ENCODE data around the gene PLEKHJ1. TPM values are rescaled to one million over a fixed set of nuclear protein-coding genes. Genes with fewer than 3 reads are reported as not detected.

PLEKHJ1 gene
- total RNA-seq, 1 donor from 2014 or later, result 78.3 TPM

DNA sequence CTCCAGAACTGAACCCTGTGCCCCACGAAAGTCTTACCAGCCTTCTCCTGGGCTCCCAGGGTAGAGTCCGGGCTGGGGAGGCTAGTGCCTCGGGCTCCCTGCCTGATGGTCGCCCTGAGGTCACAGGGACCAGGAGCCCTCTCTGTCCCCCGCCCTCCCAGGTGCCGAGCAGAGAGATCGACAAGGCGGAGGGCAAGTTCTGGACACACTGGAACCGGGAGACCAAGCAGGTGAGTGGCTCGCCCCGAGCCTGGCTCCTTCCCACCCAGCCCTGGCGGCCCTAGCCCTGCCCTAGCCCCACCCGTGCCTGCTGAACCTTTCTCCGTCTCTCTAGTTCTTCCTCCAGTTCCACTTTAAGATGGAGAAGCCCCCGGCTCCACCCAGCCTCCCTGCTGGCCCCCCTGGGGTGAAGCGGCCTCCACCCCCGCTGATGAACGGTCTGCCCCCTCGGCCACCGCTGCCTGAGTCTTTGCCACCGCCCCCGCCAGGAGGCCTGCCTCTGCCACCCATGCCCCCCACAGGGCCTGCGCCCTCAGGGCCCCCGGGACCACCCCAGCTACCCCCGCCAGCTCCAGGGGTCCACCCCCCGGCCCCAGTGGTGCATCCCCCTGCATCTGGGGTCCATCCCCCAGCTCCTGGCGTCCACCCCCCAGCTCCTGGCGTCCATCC, 11.4 kb upstream of the PLEKHJ1 start:
- Mint-ChIP-seq H3K27me3 (ENCODE audit: low read depth, unreplicated experiment) (no peaks in the 10 kb centered on the region), H3K4me3 (ENCODE audit: unreplicated experiment) (no peak overlapping the region), H3K27ac (ENCODE audit: unreplicated experiment) (no peak overlapping the region), H3K36me3 (ENCODE audit: low read depth, unreplicated experiment) (peaks cover 2% of the 10 kb centered on the region), H3K4me1 (ENCODE audit: low read depth, unreplicated experiment) (peaks cover 2% of the 10 kb centered on the region), H3K9me3 (ENCODE audit: unreplicated experiment) (no peaks in the 10 kb centered on the region)
- Histone ChIP-seq H3K4me1 (ENCODE audit: insufficient read depth, low read length) (peaks cover 5% of the 10 kb centered on the region), H3K9me3 (ENCODE audit: insufficient read depth, low read depth, low read length) (no peaks in the 10 kb centered on the region), H3K4me3 (ENCODE audit: insufficient read depth, low read depth, low read length) (no peak overlapping the region), H2AFZ (ENCODE audit: low read depth, low read length) (no peak overlapping the region), H3K9ac (ENCODE audit: low read length) (no peak overlapping the region), H3K36me3 (ENCODE audit: insufficient read depth, low read length) (peaks cover 14% of the 10 kb centered on the region), H3K79me2 (ENCODE audit: insufficient read depth, low read length) (peaks cover 31% of the 10 kb centered on the region), H3K27me3 (ENCODE audit: insufficient read depth, low read length) (peaks cover 17% of the 10 kb centered on the region), H4K20me1 (ENCODE audit: insufficient read depth, low read length) (peaks cover 84% of the 10 kb centered on the region), H3K4me2 (ENCODE audit: low read length) (no peak overlapping the region), H3K27ac (ENCODE audit: low read depth, low read length) (no peak overlapping the region)
- DNase-seq (ENCODE audit: low read depth) (no peak), FAIRE-seq (no peak)
- TF ChIP-seq, protein P1, sequence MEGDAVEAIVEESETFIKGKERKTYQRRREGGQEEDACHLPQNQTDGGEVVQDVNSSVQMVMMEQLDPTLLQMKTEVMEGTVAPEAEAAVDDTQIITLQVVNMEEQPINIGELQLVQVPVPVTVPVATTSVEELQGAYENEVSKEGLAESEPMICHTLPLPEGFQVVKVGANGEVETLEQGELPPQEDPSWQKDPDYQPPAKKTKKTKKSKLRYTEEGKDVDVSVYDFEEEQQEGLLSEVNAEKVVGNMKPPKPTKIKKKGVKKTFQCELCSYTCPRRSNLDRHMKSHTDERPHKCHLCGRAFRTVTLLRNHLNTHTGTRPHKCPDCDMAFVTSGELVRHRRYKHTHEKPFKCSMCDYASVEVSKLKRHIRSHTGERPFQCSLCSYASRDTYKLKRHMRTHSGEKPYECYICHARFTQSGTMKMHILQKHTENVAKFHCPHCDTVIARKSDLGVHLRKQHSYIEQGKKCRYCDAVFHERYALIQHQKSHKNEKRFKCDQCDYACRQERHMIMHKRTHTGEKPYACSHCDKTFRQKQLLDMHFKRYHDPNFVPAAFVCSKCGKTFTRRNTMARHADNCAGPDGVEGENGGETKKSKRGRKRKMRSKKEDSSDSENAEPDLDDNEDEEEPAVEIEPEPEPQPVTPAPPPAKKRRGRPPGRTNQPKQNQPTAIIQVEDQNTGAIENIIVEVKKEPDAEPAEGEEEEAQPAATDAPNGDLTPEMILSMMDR (IDR thresholded peaks at IDR 0.05; ENCODE audit: insufficient read depth, low read depth, low read length), result no peak
- TF ChIP-seq EZH2 (IDR thresholded peaks at IDR 0.05; ENCODE audit: insufficient read depth, low read length), result no peak

DNA sequence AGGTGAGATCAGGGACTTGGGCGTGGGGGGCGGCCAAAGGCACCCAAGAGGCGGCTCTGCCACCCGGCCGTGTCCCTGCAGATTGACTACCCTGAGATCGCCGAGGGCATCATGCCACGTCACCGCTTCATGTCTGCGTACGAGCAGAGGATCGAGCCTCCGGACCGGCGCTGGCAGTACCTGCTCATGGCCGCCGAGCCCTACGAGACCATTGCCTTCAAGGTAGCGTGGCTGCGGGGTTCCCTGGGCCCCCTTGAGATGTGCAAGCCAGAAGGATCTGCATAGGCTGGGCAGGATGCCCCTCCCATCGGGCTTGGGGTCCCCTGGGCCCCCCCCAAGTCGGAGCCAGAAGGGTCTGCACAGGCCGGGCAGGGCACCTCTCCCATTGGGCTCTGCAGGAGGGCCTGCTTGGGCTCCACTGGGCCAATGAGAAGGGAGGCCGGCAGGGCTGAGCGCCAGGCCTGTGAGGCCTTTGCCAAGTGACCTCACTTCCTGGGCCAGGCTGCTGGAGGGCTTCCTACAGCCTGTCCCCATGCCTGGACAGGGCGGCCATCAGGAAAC, 10.8 kb upstream of the PLEKHJ1 start:
- H3K9me3 ChIP-seq (ENCODE audit: insufficient read depth, low read depth, low read length), result no peaks in the 10 kb centered on the region
- DNase-seq (ENCODE audit: low read depth) (no peak), FAIRE-seq (no peak)
- no peaks in the 10 kb centered on the region for H3K9me3 Mint-ChIP-seq (ENCODE audit: unreplicated experiment)
- peaks cover 7% of the 10 kb centered on the region for H3K4me1 ChIP-seq (ENCODE audit: insufficient read depth, low read length)
- H3K36me3 ChIP-seq (ENCODE audit: insufficient read depth, low read length), result peaks cover 14% of the 10 kb centered on the region
- H3K27me3 Mint-ChIP-seq (ENCODE audit: low read depth, unreplicated experiment), result no peaks in the 10 kb centered on the region
- peaks cover 2% of the 10 kb centered on the region for H3K4me1 Mint-ChIP-seq (ENCODE audit: low read depth, unreplicated experiment)
- no peak overlapping the region for H3K4me2 ChIP-seq (ENCODE audit: low read length)
- H3K79me2 ChIP-seq (ENCODE audit: insufficient read depth, low read length), result peaks cover 38% of the 10 kb centered on the region
- peaks cover 6% of the 10 kb centered on the region for H3K36me3 Mint-ChIP-seq (ENCODE audit: low read depth, unreplicated experiment)
- H4K20me1 ChIP-seq (ENCODE audit: insufficient read depth, low read length), result peaks cover 91% of the 10 kb centered on the region
- no peak overlapping the region for H3K9ac ChIP-seq (ENCODE audit: low read length)
- no peak overlapping the region for H3K4me3 Mint-ChIP-seq (ENCODE audit: unreplicated experiment)
- H3K27ac Mint-ChIP-seq (ENCODE audit: unreplicated experiment), result no peak overlapping the region
- no peak overlapping the region for H3K27ac ChIP-seq (ENCODE audit: low read depth, low read length)
- peaks cover 10% of the 10 kb centered on the region for H3K27me3 ChIP-seq (ENCODE audit: insufficient read depth, low read length)
- H3K4me3 ChIP-seq (ENCODE audit: insufficient read depth, low read depth, low read length), result no peak overlapping the region
- TF ChIP-seq, protein P1 (IDR thresholded peaks at IDR 0.05; ENCODE audit: insufficient read depth, low read depth, low read length), result no peak
- TF ChIP-seq EZH2 (IDR thresholded peaks at IDR 0.05; ENCODE audit: insufficient read depth, low read length), result no peak
- H2AFZ ChIP-seq (ENCODE audit: low read depth, low read length), result no peak overlapping the region

Data from astrocyte (in vitro differentiated cells and primary cell).